ENCODE data around the gene SRCIN1.

SRCIN1 gene

DNA sequence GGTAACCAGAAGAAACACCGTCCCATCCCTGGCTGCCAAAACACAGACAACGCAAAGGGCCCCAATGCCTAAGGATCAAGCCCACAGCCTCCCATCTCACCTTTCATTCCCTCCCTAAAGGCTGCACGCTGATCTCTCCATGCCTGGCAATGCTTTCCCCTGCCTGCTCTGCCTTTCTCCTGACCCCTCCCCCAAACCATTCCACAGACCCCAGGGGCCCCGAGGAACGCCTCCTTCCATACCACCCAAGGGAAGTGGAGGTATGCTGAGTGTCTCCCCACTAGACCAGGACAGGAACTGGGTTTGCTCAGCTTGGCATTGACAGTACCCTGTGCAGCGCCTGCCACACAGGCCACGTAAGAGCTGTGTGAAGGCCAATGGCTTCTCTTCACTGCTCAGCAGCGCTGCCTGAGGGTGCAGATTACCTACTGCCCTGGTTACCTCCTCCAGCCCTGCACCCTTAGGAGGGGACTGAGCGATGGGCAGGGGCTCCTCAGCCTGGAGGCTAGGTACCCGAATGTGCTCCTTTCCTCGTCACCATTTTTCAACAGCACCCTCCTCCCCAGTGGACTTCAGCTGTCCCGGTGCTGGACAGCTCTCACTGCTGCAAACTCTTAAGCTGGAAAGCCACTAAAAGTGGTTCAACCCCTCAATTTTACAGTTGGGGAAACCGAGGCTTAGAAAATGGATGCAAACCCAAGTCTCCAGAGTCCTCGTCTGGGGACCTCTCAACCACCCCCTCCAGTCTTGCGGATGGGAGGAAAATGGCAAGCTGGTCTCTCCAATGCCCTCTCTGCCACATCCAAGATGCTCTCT is 45.0 kb downstream of the SRCIN1 start:
- no peak for DNase-seq

DNA sequence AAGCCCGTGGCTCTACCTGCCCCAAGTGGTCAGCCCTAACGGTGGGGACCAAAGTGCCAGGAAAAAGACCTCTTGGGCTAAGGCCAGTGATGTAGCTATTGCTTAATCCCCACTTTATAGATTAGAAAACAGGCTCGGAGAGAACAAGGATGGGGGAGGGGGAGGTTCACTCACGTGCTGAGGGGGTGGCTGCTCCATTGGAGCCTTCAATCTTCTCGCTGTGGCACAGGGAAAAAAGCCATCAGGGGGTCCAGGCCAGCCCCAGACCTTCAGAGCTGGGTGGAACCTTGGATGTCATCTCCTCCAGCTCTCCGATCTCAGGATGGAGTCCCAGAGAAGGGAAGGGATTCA is 45.9 kb downstream of the SRCIN1 start:
- no peak for DNase-seq

DNA sequence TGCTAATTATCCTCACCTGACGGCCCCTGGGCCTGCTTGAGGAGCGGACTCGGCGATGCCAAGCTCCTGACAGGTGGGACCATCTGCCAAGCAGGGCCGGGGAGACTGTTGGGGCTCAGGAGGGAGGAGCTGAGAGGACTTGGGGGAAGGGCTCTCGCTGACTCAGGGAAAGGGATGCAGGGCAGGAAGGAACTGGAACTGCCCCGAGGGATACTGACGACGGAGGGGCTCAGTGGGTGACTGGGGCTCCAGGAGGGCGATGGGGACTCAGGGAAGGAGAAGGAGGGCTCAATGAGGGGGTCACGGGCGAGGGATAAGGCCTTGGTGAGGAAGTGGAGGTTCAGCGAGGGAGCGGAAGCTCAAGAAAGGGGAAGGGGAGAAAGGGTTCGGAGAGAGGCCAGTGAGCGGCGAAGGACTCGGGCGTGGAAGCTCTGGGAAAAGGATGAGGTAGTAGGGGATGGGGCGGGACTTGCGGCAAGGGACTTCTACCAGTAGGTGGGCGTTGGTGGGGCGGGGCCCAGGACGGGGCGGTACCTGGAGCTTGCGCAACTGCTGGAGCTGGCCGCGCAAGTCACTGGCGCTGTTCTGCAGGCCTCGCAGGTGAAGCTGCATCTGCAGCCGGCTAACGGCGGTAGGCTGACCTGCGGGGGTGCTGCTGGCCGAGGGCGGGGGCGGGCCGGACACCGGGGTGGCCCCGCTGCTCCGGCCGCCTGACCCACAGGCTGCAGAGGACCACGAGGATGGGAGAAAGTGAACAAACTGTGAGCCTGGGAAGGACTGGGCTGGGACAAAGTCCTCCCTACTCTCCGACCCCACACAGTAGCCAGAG is 46.5 kb downstream of the SRCIN1 start:
- peak; percentile 29 for DNase-seq

DNA sequence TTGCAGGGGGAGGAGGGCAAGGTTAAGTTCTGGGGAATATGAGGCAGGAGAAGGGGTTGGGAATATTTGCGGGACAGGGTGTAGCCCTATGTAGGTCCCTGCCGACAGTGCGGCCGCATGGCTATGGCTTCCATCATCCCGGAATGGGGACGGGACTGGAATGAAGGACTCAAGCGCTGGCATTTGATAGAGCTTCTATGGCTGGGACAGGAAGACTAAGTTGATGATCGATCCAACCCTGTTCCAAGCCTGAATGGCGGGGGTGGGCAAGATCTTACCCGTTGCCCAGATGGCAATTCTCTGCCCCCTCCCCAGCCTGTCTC is 47.1 kb downstream of the SRCIN1 start:
- DNase-seq, result no peak

DNA sequence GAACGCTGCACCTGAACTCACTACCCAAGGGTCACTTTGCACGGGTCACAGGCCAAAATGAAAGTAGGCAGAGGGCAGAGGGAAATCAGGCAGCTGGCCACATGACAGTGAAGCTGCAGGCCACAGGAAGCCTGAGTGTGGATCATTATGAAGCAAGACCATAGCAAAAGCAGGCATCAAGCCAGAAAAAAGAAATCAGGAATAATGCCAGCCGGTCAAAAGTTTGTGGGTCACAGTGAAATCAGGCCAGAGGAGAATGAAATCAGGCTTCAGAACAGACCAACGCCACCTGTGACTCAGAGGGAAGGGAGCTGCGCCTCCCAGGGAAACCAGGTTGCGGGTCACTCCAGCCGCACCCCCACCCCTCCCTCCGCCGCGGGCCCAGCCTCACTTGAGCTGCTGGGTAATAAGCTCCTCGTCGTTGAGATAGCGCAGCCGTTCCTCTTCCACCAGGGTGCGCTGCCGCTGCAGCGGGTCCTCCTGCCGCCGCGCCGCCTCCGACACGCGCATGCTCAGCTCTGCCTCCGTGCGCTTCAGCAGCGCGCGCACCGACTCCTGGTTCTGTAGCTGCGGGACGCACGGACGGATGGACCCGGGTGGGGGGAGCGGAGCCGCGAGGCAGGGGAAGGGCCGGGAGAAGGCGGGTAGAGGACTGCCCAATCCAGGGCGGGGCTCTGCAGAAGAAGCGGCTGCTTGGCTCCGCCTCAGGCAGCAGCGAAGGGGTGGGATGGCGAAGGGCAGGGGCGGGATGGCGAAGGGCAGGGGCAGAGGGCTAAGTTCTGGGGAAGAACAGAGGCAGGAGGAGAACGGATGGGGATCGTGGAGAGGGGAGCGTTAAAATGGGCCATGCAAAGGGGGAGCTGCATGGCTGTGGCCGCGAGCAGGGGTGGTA is 47.7 kb downstream of the SRCIN1 start:
- peak; percentile 90 for DNase-seq

DNA sequence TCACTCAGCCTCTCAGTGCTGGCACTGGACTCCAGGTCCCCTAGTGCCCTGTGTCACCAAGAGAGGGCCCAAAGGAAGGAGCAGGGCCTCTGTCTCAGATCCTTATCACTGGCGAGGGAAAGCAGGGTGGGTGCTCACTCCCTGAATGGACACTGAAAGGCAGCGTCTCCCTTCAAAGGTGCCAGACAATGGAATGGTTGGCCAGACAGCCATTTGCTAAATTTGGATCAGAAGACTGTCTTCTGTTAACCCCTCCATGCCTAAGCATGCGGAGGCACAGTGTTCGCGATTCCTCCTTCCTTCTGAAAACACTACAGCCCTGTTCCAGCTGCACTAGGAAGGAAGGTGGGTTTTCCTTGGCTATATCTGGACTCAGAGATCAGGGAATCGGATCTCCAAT is 48.4 kb downstream of the SRCIN1 start:
- DNase-seq, result no peak

DNA sequence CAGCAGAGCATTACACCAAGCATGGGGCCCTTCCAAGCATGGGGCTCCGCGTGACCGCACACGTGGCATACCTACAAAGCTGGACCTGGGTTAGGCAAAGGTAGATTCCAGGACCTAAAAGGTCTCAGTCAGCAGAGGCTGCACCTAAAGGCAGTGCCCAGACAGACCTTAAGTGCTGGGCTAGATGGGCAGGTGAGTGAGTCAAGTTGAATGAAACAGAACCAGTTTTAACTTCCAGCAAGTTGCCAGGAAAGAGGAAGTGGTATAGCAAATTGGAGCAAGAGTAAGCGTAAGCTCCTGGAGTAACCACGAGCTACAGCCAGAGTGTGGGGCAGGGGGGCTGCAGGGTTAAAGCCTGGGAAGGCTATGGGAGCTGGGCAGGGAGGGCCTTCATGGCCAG is 49.5 kb downstream of the SRCIN1 start:
- DNase-seq, result no peak

DNA sequence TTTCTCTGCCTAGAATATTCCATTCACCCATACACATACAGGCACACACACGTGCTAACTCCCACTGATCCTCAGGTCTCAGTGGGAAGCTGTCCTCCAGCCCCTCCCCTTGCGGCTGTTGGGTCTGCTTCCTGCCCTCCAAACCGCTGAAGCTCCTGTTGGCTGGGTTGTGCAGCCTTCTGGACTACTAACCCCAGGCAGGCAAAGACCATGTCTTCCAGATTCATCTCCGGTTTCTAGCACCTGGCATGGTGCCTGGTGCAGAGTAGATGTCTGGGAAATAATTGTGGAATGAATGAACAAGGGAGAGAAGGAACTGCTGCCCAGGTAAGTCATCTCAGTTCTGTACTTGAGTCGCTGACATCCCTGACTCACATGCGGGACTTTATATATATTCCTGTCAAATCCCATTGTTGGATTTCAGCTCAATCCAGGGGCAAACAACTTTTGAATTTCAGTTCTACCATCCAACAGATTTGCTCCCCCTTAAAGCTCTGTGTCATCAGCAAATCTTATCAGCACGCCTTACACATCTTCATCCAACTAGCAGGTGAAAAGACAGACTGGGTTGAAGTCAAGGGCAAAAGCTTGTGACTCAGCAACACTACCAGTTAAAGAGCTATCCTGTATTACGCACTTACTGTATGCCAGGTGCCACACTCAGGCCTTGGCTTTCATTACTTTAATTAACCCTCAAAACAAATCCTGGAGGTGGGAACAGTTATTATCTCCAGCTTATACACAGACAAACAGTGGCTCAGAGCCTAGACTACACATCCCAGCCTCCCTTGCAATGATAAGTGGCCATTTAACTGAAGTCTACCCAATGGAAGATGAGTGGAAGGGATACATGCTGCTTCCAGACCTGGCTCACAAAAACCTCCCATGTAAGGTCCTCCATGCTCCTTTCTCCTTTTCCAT is 51.1 kb downstream of the SRCIN1 start:
- DNase-seq, result no peak

DNA sequence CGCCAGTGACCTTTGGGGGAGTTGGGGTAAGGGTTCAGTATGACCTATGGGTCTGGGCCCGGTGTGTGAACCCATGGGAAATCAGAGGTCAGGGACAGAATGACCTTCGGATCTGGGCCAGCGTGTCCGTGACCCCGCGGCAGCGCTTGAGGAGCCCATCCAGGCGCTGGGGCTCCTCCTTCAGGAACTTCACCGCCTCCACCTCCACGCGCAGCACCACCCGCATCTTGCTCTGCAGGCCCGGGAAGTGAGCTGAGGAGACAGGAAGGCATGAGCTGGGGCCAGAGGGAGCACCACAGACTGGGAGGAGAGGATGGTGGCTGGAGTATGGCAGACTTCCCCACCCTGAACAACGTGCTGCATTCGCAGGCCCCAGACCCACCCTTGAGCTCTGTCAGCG is 53.4 kb downstream of the SRCIN1 start:
- DNase-seq, result no peak

DNA sequence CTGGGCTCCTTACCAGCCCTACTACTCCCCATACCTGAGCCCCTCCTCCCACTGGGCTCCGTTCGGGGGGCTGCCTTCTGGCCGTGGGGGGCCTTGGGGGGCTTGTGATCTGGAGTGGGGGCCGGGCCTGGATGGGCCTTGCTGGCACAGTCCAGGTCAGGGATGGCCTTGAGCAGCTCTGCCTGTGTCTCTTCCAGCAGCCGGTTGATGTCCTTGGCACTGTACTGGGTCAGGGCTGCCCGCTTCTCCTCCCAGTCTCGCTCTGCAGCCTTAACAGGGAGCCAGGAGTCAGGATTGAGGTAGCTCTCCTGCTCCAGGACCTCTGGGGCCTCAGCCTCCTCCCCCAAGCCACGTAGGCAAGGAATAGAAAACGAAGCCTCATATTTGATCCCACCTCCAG is 54.6 kb downstream of the SRCIN1 start:
- no peak for DNase-seq

DNA sequence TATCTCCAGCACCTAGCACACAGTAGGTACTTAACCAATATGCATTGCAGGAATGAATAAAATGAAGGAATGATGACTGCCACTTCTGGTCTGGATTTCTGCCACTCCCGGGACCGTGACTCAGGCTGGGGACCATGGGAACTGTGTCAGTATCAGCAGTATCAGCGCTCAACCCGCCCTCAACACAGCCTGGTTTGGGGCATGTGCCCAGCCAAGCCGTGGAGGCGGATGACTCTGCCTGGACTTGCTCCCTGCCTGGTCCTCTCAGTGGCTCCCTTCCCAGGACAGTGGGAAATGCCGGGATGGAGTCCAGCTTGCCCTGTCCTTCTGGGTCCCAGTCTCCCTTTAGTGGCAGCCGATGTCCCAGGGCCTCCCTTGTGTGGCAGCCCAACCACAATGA is 55.1 kb downstream of the SRCIN1 start:
- DNase-seq, result no peak

DNA sequence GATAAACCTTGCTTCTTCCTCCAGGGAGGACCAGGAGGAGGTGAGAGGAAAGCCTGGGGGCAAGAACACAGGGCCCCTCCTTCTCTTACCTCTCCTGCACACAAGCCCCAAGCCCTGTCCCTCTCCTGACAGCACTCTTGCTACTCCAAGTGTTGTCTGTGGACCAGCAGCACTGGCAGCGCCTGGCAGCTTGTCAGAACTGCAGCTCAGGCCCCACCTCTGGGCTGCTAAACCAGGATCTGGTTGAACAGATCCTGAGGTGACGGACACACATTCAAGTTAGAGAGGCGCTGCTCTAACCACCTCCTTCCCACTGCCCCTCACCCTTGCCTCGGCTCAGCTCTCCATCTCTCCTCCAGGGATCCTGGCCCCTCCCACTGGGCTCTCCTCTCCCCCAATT is 56.5 kb downstream of the SRCIN1 start:
- no peak for DNase-seq

DNA sequence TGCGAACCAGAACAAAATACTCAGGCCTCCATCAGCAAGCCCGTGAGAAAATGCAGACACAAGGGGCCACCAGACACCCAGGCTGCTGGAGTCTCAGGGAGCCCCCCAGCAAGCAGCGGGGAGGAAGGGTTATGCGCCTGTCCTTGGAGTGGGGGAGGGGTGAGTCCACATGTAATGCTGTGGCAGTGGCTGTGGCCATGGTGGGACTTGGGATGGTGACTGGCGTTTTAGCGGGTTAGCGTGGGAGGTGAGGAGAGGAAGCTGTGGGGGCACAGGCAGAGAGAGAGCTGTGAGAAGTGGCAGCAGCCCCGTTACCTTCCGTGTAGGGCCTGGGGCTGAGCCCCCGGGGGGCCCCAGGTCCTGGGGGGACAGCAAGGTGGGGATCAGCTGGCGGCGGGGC is 58.3 kb downstream of the SRCIN1 start:
- no peak for DNase-seq

DNA sequence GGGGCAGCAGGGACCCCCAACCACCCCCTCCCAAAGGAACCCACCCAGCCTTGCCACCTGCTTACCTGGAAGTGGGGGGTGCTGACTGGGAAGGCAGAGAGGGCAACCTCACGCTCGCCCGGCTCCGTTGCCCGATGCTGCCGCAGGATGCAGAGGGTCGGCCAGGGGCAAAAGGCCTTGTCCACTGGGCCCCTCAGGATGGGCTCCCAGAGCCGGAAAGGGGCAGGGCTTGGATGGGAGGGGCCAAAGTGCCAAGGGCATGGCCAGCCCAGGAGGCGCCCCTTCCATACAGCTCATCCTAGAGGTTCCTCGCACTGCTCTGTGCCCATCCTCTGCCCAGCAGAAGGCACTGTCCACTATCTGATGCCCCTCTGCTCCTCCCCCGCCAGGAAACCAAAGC is 59.4 kb downstream of the SRCIN1 start:
- DNase-seq, result no peak

DNA sequence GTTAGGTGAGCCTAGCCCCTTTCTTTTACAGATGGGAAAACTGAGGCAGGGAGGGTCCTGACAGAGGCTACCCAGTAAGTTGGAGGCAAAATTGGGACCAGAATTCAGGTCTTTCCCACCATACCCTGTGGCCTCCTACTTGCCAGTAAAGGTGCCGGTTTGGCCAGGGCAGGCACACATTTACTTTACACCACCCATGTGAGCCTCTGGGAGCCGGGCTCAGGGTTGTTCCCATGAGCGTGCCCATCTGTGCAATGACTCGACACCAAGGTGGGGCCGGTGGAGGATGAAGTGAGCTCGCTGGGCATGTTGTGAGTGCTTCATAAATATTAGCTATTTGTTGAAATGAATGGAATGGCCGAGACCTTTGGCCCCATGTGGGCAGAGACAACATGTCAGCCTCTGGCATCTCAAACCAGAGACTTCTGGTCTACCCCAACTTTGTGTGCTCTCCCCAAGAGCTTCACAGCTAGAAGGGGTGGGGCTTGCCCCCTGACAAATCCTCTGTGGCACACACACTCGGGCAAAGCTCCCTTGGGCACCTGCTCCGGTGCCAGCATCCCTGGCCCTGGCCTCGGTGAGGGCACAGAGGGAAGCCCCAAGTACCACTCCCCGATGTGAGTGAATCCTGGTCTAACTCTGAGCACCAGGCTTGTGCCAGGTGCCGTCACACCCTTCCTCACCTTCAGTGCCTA is 60.1 kb downstream of the SRCIN1 start:
- no peak for DNase-seq

DNA sequence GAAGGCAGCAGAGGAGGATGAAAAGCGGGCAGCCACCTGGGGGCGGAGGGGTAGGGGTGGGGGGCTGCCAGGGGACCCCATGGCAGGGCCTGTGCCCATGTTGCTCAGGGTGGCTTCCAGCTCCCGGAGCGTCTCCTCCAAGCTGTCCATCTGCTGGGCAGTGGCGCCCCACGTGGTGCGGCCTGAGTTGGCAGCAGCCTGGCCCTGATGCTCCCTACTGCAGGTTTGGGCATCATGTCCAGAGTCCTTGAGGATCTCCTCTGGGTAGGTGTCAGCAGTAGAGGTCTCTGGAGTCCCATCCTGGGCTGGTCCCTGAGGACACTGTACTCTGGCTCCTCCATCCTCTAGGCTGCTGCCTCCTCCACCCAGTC is 60.9 kb downstream of the SRCIN1 start:
- DNase-seq, result no peak

DNA sequence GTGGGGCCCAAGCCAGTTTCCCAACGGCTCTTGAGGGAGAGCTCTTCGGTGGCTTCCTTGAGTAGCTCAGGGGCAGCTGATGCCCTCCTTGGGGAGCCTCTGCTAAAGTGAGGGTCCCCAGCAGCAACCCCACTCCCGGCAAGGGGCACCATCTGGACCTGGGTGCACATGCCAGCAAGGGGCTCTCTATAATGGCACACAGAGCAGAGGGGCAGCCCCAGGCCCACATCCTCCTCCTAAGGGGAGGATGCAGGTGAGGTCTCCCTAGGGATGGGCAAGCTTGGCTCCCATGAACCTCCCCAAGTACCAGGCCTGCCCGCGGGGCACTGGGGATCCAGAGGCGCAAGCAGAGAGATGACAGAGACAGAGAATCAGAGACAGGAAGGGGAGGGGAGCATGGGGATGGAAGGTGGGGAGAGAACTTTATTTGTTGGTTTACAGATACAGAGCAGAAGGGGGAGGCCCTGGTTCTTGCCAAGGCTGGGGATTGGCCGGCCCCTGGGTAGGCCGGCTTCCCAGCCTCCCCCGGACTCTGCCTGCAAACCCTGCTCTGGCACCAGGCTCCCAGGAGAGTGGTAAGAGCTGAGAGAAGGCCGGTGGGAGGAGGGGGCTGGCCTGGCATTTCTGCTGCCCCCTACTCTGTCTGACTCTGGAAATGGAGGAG is 61.4 kb downstream of the SRCIN1 start:
- DNase-seq, result no peak

DNA sequence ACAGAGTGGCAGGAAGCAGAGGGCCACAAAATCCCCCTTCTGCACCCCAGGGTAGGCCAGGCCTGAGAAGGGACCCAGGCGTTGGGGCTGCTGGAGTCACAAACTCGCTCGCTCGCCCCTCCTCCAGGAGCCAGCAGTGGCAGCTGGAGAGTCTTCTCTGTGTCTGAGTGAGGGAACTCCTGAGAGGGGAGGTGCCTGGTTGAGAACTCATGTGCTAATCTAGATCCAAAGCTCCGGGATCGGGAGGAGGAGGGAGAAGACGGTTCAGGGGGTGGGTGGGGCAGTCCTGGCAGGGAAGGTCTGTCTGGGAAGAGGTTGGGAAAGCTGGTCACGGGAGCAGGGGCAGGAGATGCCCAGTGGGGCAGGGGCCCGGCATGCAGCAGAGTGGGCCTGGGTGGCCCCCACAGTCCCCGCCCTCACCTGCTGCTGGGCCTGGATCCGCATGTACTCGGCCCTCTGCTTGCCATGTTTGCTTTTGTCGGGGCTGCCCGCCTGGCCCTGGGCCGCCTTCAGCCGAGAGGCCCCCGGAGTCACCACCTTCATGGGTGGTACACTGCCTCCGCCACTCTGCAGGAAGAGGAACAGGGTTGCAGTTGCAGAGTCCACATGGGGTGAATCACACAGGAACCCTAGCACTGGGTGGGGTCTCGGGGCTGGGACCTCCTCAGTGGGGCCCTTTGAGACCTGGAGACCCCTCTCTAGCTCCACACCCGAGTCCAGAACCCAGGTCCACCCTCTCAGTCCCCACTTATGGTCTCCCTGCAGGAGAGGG is 62.2 kb downstream of the SRCIN1 start:
- DNase-seq, result no peak

DNA sequence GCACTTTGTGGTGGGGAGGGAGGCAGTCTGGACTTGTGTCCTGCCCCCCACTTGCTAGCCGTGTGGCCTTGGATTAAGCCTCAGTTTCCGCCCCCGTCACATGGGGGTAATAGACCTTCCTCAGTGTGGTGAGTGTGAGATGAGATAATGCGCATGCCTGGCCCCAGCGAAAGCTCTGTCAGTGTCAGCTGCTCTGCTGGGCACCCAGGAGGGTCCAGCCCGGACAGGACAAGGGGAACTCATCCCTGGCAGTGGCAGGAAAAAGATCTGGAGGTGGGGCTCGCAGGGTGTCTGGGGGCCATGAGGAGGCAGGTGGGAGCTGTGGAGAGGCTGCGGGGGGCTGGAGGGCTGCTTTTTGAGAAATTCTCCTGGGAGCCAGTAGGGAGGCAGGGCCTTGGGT is 63.5 kb downstream of the SRCIN1 start:
- no peak for DNase-seq

DNA sequence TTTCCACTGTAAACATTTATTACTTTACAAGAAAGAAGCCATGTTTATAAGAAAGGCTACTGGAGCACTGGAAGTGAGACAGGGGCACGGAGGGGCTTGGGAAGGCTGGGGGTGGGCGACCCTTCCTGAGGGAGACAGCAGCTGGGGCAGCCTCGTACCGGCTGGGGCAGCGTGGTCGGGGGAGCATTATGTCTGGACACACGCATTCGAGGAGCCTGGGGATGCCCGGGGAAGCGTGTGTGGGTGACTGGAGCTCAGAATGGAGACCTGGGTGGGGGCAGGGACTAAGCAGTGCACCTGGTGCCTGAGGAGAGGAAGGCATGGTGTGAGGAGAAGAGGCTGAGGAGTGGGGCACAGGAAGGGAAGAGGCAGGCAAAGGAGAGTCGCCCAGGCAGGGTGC is 64.5 kb downstream of the SRCIN1 start:
- DNase-seq, result no peak
